ENCODE measurements around the gene LRCH3. TPM values are rescaled to one million over a fixed set of nuclear protein-coding genes. Genes with fewer than 3 reads are reported as not detected.

LRCH3 gene
- total RNA-seq, 1 experiment from 2014 or later: 63.6 TPM

GRCh38 chr3:197791113-197791891 lies at the start of gene LRCH3 (continued):
- TF ChIP-seq GRHL2 (CRISPR knock-in tag; IDR thresholded peaks at IDR 0.05; ENCODE audit: insufficient replicate concordance, severe bottlenecking) (no peak), E2F4 (CRISPR knock-in tag; IDR thresholded peaks at IDR 0.05; ENCODE audit: borderline replicate concordance, low read depth) (no peak), ZBTB21 (CRISPR knock-in tag; IDR thresholded peaks at IDR 0.05; ENCODE audit: borderline replicate concordance) (no peak), ATF2 (CRISPR knock-in tag; IDR thresholded peaks at IDR 0.05; ENCODE audit: borderline replicate concordance, low read depth) (no peak), ERG (CRISPR knock-in tag; IDR thresholded peaks at IDR 0.05) (0 out of 2 replicates have a peak, but pooled peaks have one; percentile 67), E2F5 (CRISPR knock-in tag; IDR thresholded peaks at IDR 0.05) (peak; percentile 48; the same call in 1 of the 2 replicates), PREB (CRISPR knock-in tag; IDR thresholded peaks at IDR 0.05; ENCODE audit: borderline replicate concordance) (peak; percentile 87; the same call in 1 of the 2 replicates), CTCF (IDR thresholded peaks at IDR 0.05) (no peak), ZSCAN18 (CRISPR knock-in tag; IDR thresholded peaks at IDR 0.05) (no peak), ATF1 (CRISPR knock-in tag; IDR thresholded peaks at IDR 0.05) (no peak), RORB (CRISPR knock-in tag; IDR thresholded peaks at IDR 0.05) (no peak), FOXP1 (CRISPR knock-in tag; IDR thresholded peaks at IDR 0.05; ENCODE audit: borderline replicate concordance) (peak; percentile 55), IRF1 (CRISPR knock-in tag; IDR thresholded peaks at IDR 0.05) (peak; percentile 39; the same call in 1 of the 2 replicates), AR (CRISPR knock-in tag; IDR thresholded peaks at IDR 0.05) (no peak), SMAD4 (CRISPR knock-in tag; IDR thresholded peaks at IDR 0.05) (no peak), MXD4 (CRISPR knock-in tag; IDR thresholded peaks at IDR 0.05; ENCODE audit: borderline replicate concordance) (no peak), FOXP4 (CRISPR knock-in tag; IDR thresholded peaks at IDR 0.05) (peak; percentile 77; the same call in 1 of the 2 replicates), FOXK1 (CRISPR knock-in tag; IDR thresholded peaks at IDR 0.05) (peak; percentile 76; the same call in 1 of the 2 replicates), ELF4 (CRISPR knock-in tag; IDR thresholded peaks at IDR 0.05; ENCODE audit: low read depth) (0 out of 2 replicates have a peak, but pooled peaks have one; percentile 79), CDX4 (CRISPR knock-in tag; IDR thresholded peaks at IDR 0.05; ENCODE audit: borderline replicate concordance) (no peak)

Measured in WTC11 (cell line).